ENCODE data around the gene CD3E.

- TF ChIP-seq EZH2 (IDR thresholded peaks at IDR 0.05) (no peak), POLR2AphosphoS5 (IDR thresholded peaks at IDR 0.05; ENCODE audit: borderline replicate concordance, low read depth, low read length) (no peak)
Measured at GRCh38 chr11:118275176-118275575, 29.4 kb upstream of the CD3E start.

All from SK-N-MC (cell line).